Right renal pelvis (tissue), 4 donors: ENCODE data around the gene RETSAT. TPM values are rescaled to one million over a fixed set of nuclear protein-coding genes. Genes with fewer than 3 reads are reported as not detected.

Experiments
- DNase-seq, 4 donors: peaks; one replicate each; pipeline ENCODE4 v3.0.0-alpha.2; 2013; ENCODE audit warnings: low read depth in 4 of 4, low spot score in 3 of 4, missing footprints in 1 of 4
- polyA plus RNA-seq, 4 donors: library from polyadenylated mRNA; unstranded; fragments of 120-200 nt; gene quantifications; one replicate each; pipeline ENCODE4 v1.2.1, GENCODE V29; 2013; ENCODE audit not compliant: insufficient read length in 4 of 4

Gene RETSAT
- polyA plus RNA-seq, result 10 to 100 TPM; 13.4 to 26.5 (median 24.8) TPM

DNA sequence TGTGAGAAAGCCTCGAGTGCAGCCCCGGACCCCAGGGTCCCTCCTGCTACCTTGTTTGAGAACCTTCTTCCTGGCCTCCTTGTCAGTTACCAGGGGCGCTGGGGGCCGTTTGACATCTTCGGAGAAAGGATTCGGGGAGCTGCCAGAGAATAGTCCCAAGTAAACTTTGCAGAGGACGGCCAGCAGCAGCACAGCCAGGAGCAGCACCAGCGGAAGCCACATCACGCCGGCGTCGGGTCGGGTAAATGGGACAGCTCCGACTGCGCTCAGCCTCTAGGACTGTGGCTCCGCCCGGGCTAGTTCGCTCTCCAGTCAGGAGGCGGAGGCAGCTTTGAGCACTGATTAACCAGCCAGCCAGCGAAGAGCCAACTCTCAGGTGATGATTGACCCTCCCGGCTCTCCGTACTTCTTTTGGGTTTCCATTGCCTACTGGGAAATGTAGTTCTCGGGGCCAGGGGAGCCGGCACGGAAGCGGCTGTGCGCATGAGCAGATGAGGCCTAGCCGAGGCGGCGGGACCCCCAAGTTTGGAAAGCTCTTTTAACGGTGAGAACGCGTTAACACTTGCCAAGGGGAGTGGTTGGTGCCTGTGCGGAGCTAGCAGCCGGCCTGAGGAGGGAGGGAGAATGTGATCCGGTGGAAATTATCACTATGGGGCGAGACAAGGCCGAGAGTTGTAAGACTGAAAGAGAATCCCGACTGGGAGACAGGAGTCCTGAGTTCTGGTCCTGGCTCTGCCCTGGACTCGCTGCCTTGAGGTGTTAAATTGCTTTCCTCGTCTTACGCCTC is at the start of gene RETSAT, which contains the start of gene ELMOD3:
Gene RETSAT (minus strand): TSS at position 243 of the 787 bp plus-strand sequence. CDS start 21 bp downstream, at position 222.
Gene ELMOD3 (plus strand): TSS at position 484 of the 787 bp plus-strand sequence. CDS start 2,430 bp downstream, outside the sequence.
- peak; percentile 98 to 99 (median 98) for DNase-seq

DNA sequence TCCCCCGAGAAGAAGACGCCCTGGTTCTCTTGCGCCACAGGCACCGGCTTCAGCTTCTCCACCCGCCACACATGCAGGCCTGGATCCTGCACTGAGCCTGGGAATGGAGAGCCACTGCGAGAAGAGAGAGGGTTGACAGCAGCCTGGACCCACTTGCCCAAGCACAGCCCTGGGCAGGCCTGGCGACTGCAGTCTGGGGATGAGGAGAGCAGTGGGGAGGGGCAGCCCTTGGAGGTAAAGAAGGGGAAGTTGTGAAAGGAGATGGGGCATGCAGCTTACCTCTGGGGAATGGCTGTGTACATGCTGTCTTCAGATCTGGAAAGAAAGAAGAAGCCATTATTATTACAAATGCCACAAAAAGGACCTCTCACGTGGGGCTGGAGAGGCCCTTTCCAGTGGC is 47.5 kb upstream of the RETSAT start:
- no peak for DNase-seq

DNA sequence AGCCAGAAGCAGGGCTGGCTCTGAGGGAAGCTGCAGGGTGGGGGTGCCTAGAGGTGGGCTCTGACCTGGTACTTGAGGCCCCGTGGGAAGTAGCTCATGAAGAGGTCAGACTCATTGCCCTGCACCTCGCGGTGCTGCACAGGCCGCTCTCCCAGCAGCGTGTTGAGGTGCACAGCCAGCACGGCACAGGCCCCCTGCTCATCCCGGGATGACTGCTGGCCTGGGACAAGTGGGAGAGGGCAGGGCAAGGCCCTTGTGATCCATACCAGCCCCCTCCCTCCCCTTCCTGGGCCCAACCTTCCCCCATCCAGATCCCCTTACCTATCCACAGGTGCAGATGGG is 47.1 kb upstream of the RETSAT start:
- DNase-seq, result no peak

DNA sequence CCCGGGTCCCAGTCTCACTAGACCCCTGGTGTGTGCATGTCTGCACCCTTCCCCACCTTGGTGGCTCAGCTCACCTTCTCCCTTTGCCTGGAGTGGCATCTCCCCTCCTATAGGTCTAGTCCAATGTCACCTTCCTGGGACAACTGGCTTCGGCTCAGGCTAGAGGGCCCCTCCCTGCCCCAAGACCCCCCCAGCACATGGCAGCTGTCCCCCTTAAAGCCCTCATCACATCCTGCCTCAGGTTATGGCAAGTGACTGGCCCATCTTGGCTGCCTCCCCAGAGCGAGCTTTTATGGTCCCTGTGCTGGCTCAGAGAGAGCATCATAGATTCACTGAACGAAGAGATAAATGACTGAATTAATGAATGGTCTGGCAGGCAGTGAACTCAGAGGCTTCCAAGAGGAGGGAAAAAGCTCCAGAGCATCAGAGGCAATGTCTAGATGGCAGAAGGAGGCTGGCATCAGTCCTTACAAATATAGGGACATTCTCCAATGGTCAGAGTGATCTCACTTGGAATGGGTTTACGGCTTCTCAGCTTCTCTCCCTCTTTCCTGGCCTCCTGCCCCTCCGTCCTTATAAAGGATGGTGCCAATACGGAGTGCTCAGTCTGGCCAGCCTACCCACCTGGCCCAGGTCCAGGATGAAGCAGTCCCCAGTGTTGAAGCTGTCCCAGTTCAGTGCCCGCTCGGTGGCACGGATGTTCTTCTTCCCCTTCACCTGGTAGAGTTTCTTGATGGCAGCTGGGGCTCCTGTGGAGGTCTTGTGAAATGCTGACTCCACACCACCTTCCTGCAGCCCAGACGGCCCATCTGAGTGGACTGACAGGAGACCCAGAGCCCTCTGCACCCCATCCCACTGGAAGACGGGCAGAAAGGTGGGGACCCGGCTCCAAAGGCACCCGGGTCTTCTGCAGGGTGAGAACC is 46.5 kb upstream of the RETSAT start:
- no peak for DNase-seq

DNA sequence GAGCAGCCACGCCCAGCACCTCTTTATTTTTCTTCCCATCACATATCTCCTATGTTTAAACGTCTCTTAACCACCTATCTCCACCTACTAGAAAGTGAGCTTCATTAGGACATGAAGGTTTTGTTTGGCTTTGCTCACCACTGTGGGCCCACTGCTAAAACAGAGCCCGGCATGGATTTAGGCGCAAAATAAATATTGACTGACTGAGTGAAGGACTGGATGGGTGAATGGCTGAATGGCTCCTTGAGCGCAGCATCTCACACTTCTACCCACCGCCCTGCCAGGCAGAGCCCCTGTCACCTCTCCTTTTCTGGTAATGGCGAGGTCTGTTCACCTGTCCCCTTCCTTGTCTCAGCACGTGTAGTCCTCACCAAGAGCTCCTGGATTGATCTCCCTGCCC is 45.7 kb upstream of the RETSAT start:
- no peak for DNase-seq

DNA sequence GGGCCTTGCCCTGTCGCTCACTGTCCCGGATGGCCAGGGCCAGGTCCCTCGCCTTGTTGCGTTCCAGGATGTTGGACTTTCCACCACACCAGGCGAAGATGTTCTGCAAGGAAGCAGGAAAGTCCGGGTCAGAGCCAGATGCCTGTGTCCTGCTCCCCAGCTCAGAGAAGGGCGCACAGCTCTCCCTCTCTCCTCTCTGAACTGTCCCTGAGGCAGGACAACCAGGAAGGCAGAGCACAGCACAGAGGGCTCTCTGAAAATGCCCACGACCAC is 44.8 kb upstream of the RETSAT start:
- no peak for DNase-seq

DNA sequence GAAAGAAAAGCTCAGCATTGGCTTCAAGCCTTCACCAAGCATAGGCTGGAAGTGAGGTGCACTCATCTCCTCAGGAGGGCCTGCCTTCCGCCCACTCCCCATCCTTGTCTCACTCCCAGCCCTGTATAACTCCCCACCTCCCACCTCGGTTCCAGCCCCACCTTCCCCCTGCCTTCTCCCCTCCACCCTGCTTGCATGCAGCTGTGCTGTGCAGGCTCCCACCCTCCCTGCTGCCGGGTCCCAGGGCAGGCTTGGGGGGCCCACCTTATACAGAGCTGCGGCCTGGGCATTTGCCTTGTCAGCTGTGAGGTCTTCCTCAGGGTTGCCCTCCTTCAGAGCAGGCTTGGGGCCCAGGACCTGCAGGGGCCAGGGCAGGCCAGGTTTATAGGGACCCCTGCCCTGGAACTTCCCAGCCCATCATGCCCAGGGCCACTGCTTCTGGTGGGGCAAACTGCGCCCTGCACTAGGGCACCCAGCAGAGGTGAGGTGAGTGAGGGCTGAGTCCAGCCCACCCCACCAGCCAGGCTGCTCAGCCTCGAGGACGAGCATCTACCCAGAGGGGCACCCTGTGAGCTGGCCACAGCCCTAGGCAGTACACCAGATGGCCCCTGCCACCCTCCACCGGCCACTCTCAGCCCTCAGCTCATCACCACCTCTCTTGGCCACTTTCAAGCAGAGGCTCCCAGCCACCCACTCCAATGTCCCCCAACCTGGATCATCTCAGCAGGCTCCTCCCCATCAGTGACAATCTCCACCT is 44.3 kb upstream of the RETSAT start:
- DNase-seq, result no peak

DNA sequence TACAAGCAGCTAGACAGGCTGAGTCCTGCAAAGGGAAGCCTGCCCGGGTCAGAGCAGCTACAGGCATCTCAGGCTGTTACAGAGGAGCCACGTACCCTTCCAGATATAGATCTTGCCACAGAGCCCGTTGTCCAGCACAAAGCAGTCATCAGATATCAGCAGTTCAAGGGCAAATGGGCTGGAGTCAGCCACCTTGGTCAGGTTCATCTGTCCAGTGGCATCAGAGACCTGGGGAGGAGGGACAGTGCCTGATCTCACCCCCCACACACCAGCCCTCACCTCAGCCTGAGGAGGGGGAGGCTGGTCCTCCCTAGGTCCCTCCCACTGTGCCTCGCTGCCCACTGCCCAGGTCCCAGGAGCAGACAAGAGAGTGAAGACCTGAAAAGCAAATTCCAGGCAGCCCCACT is 43.6 kb upstream of the RETSAT start:
- no peak for DNase-seq

DNA sequence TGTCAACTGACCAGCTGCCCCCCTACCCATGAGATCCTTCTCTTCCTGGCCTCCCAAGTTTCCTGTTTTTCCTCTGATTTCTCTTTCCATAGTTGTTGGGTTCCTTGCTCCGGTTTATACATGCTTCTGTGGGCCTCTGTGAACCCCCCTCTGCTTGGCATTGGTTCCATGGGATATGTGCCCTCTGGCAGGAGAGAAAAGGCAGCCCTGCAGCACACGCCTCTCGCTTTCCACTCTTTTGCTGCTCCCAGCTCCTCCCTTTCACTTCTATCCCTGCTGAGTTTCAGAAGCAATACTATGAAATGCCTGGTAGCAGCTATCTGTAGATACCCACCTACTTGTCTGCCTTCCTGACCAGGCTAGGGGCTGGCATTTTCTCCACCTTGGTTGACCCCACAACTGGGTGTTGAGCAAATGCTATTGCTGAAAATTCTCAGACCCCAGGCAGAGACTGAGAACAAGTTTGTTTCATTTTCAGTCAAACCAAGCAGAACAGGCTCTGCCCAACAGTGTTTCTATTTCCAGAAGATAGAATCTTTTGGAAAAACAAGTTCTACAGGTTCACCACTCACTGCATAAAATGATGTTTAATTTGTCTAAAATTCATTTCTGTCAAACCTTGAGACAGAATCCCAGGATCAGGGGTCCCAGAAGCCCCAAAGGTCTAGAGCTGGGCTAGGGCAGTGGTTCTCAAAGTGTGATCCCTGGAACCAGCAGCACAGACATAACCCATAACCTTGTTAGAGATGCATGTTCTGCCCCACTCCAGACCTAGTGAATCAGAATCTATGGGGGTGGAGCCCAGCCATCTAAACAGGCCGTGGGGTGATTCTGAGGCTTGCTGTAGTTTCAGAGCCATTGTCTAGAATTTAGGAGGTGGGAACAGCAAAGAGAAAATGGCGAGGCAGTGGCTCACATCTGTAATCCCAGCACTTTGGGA is 42.5 kb upstream of the RETSAT start:
- no peak for DNase-seq

DNA sequence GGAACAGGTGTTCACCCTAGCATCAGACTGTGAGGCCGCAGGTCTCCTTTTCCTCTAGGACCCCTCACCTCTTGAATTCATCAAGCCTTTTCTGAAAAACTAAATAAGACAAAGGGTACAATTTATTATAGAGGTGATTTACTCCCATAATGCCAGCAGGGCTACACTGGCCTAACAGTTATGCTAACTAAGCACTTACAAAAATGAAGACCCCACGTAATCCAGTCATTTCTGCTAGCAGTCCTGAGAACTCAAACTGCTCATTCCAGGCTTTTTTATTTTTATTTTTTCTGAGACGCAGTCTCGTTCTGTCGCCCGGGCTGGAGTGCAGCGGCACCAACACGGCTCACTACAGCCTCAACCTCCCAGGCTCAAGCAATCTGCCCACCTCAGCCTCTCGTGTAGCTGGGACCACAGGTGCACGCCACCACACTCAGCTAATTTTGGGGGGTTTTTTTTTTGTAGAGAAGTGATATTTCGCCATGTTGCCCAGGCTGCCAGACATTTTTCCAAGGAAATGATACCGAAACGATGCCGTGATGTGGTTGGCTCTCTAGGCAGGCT is 41.7 kb upstream of the RETSAT start:
- no peak for DNase-seq

DNA sequence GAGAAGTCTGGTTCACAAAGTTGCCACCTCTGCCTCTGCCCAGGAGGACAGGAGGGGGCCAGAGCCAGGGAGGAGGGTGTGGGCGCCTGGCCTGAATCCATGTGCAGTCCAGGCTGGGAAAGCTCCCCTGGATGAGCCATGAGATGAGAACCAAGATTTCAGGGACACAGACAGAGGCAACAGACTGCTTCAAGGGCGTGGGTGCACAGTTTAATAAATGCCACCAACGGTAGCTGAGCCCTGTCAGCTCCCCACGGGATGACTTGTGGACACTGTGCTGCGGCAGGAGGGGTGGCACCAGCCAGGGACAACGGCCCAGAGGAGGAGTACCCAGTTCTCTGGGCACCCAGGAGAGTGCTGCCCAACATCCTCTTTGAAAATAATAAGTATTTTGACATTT is 40.6 kb upstream of the RETSAT start:
- DNase-seq, result no peak

DNA sequence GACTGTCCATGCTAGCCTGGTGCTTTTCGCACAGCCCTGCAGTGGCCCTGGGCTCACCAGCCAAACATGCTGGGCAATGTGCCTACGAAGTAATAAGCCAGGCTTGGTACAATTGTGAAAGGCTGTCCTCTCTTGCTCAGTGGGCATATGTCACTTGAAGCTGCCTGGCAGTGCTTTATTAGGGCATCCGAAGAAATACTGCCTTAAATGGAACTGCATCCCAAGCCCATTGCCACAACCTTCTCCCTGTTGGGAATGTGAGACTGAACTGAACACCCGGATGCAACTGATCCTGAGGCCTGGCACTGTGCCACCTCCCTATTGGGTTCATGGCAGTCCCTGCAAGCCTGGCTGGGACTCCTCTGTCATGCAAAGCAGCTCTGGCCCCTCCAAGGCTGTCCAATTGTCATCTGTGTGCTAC is 39.9 kb upstream of the RETSAT start:
- no peak for DNase-seq

DNA sequence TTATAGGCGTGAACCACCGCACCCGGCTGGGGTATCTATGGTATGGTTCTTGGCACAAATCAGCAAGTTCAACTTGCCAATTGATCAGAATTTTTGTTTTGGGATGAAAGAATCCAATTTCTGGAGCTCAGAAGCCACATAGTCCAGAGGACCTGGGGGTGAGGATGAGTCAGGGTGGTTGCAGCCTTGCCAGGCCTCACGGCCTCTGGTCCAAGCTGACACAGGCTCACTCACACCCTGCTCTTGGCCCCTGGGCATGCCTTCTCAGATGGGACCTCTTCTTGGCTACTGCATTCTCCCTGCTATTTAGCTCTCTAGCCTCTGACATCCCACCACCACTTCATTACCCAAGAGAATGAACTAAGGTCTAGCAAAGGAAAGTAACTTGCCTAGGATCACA is 39.5 kb upstream of the RETSAT start:
- DNase-seq, result no peak

DNA sequence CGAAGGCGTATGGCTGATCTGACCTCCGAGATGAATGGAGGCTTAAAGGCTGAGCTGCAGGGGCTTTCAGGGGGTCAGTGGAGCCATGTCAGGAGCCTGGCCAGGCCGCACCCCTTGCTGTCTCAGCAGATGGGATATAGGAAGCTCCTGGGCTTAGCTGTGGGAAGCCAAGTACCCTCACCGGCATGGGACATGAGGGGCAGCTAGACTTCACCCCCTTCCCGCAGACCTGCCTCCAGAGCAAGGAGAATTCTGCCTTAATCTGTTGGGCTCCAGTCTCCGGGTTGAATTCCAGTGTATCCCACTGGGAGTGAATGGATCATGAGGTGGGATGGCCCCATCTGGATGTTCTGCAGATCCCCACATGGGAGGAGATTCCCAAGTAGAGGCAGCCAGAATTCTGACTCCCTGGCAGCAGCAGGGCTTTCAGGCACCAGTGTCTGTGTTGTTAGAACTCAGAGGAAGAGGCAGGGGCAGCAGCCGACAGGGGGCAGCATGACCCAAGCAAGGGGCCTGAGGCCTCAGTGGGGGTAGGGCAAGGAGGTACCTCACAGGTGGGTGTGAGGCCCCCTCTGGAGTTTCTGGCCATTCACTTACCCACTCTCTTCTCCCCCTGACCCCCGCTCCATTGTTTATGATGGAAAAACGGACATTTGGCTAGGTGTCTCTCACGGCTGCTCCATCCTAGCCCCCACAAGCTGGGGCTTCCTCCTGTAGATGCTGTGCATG is 36.8 kb upstream of the RETSAT start:
- DNase-seq, result no peak

DNA sequence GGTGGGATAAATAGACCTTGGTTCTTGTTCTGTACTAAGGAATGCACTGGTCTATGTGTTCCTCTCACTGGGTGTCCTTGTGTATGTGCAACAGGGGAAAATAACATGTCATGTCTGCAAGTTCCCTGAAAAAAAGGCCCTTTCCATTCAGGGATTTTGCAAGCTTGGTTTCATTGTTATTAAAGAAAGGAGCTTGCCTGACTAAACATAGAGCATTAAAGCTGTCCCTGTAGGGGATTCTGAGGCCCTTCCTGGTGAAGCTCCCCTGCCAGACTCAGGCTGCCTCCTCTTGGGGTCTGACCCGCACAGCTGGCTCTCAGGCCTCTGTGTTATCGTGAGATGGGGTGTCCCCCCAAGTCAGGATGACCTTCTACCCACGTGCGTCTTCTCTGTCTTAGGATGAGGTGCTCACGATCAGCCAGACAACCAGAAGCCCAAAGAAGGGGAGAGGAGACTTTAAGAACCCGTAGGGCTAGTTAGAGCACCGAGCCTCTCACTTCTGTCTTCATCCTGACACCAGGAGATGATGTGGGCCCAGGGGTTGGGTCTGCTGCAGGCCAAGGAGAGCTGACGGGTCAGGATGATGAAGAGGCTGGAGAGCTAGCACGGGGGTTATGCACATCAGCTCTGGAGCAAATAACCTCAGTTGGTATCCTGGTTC is 34.7 kb upstream of the RETSAT start:
- no peak for DNase-seq

DNA sequence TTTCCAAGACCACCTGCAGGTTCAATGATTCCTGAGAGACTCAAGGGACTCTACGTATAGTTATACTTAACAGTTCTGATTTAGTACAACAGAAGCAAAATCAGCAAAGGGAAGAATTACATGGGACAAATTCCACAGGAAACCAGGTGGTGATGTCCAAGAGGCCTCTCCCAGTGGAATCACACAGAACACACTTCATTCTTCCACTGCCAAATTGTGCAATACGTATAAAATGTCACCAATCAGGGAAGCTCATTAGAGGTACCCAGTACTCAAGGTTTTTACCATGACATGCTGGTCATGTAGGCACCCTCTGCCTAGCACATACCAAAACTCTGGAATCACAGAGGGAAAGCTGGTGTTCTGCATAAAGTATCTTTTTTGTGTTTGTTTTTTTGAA is 33.4 kb upstream of the RETSAT start:
- no peak for DNase-seq

DNA sequence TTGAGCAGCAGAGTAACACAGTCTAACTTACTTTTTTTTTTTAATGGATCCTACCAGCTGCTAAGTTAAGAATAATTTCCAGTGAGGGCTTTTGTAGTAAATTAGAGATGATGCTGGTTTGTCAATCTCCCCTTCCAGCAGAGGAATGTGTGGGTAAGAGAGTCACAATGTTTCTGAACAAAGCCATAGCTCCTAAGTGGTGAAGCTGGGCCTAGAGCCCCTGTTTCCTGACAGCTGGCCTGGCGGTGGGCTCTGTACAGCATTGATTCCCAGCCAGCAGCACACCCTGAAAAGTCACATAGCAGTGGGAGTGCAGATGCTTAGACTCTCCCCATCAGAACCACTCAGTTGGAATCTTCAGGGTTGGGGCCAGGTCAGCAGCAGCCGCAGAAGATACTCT is 31.4 kb upstream of the RETSAT start:
- no peak for DNase-seq

DNA sequence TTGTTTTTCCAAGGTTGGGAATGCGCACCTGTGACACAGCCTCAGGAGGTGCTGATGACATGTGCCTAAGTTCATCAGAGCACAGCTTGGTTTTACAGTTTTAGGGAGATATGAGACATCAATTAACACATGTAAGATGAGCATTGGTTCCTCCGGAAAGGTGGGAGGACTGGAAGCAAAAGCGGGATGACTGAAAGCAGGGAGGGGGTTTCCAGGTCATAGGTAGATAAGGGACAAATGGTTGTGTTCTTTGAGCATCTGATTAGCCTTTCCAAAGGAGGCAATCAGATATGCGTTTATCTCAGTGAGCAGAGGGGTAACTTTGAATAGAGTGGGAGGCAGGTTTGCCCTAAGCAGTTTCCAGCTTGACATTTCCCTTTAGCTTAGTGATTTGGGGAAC is 29.5 kb upstream of the RETSAT start:
- no peak for DNase-seq
